DND-41 (cell line): ENCODE results near the gene C3orf18.

Experiments
- CTCF ChIP-seq: IDR thresholded peaks from 2 replicates; pipeline ENCODE4 v1.5.1; 2012; ENCODE audit warnings: borderline replicate concordance, low read length, moderate library complexity, mild to moderate bottlenecking; ENCODE audit not compliant: poor library complexity, severe bottlenecking; ENCODE audit errors: extremely low read depth
- EZH2 ChIP-seq: IDR thresholded peaks from 3 replicates; pipeline ENCODE4 v1.6.1; 2012; ENCODE audit warnings: borderline replicate concordance, low read depth, mild to moderate bottlenecking, moderate library complexity, low read length, inconsistent platforms; ENCODE audit not compliant: severe bottlenecking

- TF ChIP-seq CTCF (no peak), EZH2 (no peak)
Observed at GRCh38 chr3:50559702-50560101, 7.8 kb downstream of the C3orf18 start.
